Measurements from ENCODE around the gene CAV2.

CAV2 gene

DNA sequence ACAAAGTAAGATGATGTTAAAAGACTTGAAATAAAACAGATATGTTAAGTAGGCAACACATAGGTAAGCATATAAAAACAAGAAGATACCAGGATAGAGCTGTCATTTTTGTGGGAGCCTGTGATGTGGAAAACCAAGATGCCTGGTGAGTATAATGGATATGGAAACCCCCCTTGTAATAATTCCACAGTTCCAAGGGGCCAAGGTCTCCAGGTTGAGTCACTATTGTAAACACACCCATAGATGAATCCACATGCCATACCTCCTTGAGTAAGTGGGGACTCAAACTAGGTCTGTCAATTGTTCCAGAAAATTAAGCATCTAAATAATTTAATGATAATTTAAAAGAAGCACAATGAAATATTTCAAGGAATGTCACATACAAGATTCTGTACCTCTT is 41.2 kb downstream of the CAV2 start:
- Histone ChIP-seq H3K27ac (ENCODE audit: low read length) (no peak overlapping the region), H3K4me1 (ENCODE audit: control insufficient read depth, low read depth, low read length) (no peaks in the 10 kb centered on the region), H3K9me3 (ENCODE audit: control insufficient read depth, low read depth, low read length) (no peaks in the 10 kb centered on the region), H3K4me3 (ENCODE audit: low read length) (no peak overlapping the region), H3K36me3 (ENCODE audit: control insufficient read depth, low read depth, low read length) (no peaks in the 10 kb centered on the region), H3K9ac (ENCODE audit: low read length) (no peak overlapping the region), H3K27me3 (ENCODE audit: control insufficient read depth, insufficient read depth, low read length) (no peaks in the 10 kb centered on the region)

DNA sequence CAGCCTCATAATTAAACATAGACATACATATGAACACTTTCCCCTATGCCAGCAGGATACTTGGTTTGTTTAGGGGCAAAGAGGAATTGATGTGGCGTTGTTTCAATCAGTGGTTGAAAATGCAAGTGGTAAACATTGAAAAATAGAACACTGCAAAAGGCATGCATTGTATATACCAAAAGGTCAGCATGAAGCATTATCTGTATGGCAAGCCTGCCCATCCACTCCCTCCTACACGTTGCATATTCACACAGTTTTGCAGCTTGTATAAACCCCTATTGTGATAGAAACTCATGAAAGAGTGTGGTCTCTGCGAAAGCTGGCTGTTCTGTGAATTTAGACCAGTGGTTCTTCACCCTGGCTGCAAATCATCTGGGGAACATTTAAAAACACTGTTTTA is 42.4 kb downstream of the CAV2 start:
- H3K27me3 ChIP-seq (ENCODE audit: control insufficient read depth, insufficient read depth, low read length): no peaks in the 10 kb centered on the region
- no peaks in the 10 kb centered on the region for H3K9me3 ChIP-seq (ENCODE audit: control insufficient read depth, low read depth, low read length)
- H3K4me3 ChIP-seq (ENCODE audit: low read length): no peak overlapping the region
- H3K27ac ChIP-seq (ENCODE audit: low read length): no peak overlapping the region
- H3K9ac ChIP-seq (ENCODE audit: low read length): no peak overlapping the region
- no peaks in the 10 kb centered on the region for H3K4me1 ChIP-seq (ENCODE audit: control insufficient read depth, low read depth, low read length)
- no peaks in the 10 kb centered on the region for H3K36me3 ChIP-seq (ENCODE audit: control insufficient read depth, low read depth, low read length)

DNA sequence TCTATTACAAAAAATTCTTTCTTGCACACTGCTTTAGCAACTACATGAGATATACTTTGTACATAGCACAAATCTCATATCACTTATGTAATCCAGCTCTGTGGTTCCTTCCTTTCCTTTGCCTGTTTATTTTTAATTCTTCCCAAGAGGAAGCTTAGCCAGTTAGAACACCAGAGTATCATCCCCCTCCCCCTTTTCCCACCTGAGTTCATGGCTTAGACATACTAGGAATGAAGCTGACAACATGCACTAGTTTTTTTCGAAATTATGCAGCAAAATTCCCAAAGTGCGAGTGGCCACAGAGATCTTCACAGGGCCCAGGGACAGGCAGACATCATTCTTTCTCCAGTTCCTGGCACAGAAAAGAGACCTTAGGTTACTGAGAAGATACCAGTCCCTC is 43.1 kb downstream of the CAV2 start:
- Histone ChIP-seq H3K36me3 (ENCODE audit: control insufficient read depth, low read depth, low read length) (no peaks in the 10 kb centered on the region), H3K9ac (ENCODE audit: low read length) (no peak overlapping the region), H3K27ac (ENCODE audit: low read length) (no peak overlapping the region), H3K9me3 (ENCODE audit: control insufficient read depth, low read depth, low read length) (no peaks in the 10 kb centered on the region), H3K4me1 (ENCODE audit: control insufficient read depth, low read depth, low read length) (no peaks in the 10 kb centered on the region), H3K27me3 (ENCODE audit: control insufficient read depth, insufficient read depth, low read length) (no peaks in the 10 kb centered on the region), H3K4me3 (ENCODE audit: low read length) (no peak overlapping the region)

DNA sequence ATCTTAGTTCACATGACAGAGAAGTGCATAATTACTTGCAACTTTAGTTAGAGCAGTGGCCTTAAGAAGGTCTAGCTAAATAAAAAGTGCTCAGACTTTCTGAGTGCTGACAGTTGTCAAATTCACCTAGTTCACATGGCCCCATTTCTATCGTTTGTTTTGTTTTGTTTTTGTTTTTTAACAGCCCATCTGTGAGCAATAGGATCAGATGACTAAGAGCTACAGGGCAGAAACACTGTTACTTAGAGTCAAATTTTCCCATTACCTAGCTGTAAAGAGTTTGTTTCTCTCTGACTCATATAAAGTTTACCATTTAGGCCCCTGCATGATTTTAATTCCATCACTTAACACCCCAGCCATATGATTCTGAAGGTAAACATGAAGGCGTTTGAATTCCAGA is 44.1 kb downstream of the CAV2 start:
- Histone ChIP-seq H3K4me1 (ENCODE audit: control insufficient read depth, low read depth, low read length) (no peaks in the 10 kb centered on the region), H3K4me3 (ENCODE audit: low read length) (no peak overlapping the region), H3K36me3 (ENCODE audit: control insufficient read depth, low read depth, low read length) (no peaks in the 10 kb centered on the region), H3K27me3 (ENCODE audit: control insufficient read depth, insufficient read depth, low read length) (no peaks in the 10 kb centered on the region), H3K9ac (ENCODE audit: low read length) (no peak overlapping the region), H3K27ac (ENCODE audit: low read length) (no peak overlapping the region), H3K9me3 (ENCODE audit: control insufficient read depth, low read depth, low read length) (no peaks in the 10 kb centered on the region)

DNA sequence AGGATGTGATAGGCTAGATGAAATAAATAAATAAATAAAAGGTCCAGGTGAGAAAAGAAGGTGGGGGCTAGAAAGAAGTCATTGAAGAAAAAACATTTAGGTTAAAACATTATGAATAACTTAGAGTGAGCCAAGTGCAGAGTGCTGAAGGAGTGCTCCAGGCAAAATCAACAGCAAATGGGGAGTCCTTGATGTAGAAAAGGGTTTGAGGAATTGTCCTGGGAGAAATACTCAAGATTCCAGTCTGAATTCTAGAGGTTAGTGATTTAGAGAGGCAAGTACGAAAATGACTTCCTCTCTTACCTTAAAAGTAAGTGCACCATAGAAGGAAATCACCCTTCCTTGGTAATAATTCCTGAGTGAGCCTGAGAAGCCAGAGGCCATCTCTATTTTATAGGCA is 44.9 kb downstream of the CAV2 start:
- H3K36me3 ChIP-seq (ENCODE audit: control insufficient read depth, low read depth, low read length): no peaks in the 10 kb centered on the region
- H3K27ac ChIP-seq (ENCODE audit: low read length): no peak overlapping the region

DNA sequence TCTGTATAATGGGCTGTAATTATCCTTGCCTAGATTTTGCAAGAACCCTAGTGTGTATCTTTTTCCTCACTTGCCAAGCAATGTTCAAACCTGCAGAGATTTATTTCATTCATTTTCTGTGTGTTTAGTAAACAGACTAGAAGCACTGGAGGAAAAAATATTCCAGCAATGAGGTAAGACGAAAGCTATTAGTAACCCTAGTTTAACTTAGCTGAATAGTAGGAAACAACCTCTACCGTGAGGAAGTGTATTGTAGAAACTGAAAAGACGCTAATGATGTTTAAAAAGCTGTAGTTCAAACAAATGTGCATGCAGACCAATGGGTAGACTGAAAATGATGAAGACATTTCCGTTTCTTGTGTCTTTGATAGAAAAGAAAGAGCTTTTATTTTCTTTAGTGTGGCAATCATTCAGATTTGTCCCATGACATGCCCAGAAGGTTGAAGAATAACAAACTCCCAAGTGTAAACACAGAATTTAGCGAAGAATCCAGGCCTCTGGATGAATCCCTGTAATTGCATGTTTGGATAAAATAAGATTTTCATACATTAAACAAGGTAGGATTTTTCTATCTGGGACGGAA is 46.0 kb downstream of the CAV2 start:
- H3K9me3 ChIP-seq (ENCODE audit: control insufficient read depth, low read depth, low read length): no peaks in the 10 kb centered on the region
- no peaks in the 10 kb centered on the region for H3K36me3 ChIP-seq (ENCODE audit: control insufficient read depth, low read depth, low read length)
- no peaks in the 10 kb centered on the region for H3K27me3 ChIP-seq (ENCODE audit: control insufficient read depth, insufficient read depth, low read length)
- no peak overlapping the region for H3K27ac ChIP-seq (ENCODE audit: low read length)
- H3K4me3 ChIP-seq (ENCODE audit: low read length): no peak overlapping the region
- no peak overlapping the region for H3K9ac ChIP-seq (ENCODE audit: low read length)
- H3K4me1 ChIP-seq (ENCODE audit: control insufficient read depth, low read depth, low read length): no peaks in the 10 kb centered on the region

More for the DNA sequence above, 44.9 kb downstream of the CAV2 start:
- Histone ChIP-seq H3K4me1 (ENCODE audit: control insufficient read depth, low read depth, low read length) (no peaks in the 10 kb centered on the region), H3K9me3 (ENCODE audit: control insufficient read depth, low read depth, low read length) (no peaks in the 10 kb centered on the region), H3K9ac (ENCODE audit: low read length) (no peak overlapping the region), H3K27me3 (ENCODE audit: control insufficient read depth, insufficient read depth, low read length) (no peaks in the 10 kb centered on the region), H3K4me3 (ENCODE audit: low read length) (no peak overlapping the region)

DNA sequence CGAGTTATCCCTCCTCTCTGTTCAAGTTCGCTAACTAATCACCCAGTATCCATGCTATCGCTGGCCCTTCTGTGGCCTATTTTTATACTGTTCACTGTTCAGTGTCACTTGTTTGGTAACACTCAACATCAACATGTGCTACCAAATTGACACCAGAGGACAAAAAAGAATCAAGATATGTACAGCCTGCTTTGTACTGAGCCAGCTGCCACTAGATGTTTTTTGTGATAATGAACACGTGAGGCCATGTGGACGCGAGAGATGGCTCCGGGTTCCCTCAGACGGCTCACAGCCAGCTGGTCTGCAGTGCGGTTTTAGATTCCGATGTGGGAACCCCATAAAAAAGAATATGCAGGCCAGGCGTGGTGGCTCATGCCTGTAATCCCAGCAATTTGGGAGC is 46.5 kb downstream of the CAV2 start:
- Histone ChIP-seq H3K4me1 (ENCODE audit: control insufficient read depth, low read depth, low read length) (no peaks in the 10 kb centered on the region), H3K4me3 (ENCODE audit: low read length) (no peak overlapping the region), H3K9ac (ENCODE audit: low read length) (no peak overlapping the region), H3K9me3 (ENCODE audit: control insufficient read depth, low read depth, low read length) (no peaks in the 10 kb centered on the region), H3K27ac (ENCODE audit: low read length) (no peak overlapping the region), H3K36me3 (ENCODE audit: control insufficient read depth, low read depth, low read length) (no peaks in the 10 kb centered on the region), H3K27me3 (ENCODE audit: control insufficient read depth, insufficient read depth, low read length) (no peaks in the 10 kb centered on the region)

DNA sequence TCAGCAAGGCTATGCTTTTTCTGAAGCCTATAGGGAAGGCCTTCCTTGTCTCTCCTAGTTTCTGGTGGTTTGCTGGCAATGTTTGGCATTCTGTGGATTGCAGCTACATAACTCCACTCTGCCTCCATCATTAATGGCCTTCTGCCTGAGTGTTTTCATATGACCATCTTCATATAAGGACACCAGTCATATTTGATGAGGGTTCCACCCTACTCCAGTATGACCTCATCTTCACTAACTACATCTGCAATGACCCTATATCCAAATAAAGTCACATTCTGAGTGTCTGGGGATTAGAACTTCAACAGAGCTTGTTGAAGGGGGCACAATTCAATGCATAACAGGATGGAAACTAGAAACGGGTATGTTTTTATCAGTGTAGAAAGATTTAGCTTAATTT is 47.4 kb downstream of the CAV2 start:
- Histone ChIP-seq H3K27ac (ENCODE audit: low read length) (no peak overlapping the region), H3K9ac (ENCODE audit: low read length) (no peak overlapping the region)

DNA sequence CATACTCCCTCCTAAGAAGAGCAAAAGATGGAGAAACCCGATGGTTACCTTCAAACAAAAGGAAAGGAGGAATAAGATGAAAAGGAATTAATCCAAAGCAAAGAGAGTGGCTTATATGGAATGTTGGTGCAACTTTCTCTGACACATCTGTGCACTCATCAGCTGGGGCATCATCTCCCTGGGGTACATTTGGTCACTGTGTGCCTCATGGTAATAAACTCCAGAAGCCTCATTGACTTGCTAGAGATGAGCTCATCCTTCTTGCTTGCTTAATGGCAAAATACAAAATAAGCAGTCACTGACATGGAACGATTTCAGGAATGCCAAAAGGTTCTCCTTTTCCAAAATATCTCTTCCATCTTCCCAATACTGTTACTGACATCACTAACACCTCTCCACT is 47.8 kb downstream of the CAV2 start:
- H3K4me3 ChIP-seq (ENCODE audit: low read length): no peak overlapping the region
- H3K27me3 ChIP-seq (ENCODE audit: control insufficient read depth, insufficient read depth, low read length): no peaks in the 10 kb centered on the region
- H3K9ac ChIP-seq (ENCODE audit: low read length): no peak overlapping the region
- no peaks in the 10 kb centered on the region for H3K4me1 ChIP-seq (ENCODE audit: control insufficient read depth, low read depth, low read length)
- no peak overlapping the region for H3K27ac ChIP-seq (ENCODE audit: low read length)
- no peaks in the 10 kb centered on the region for H3K9me3 ChIP-seq (ENCODE audit: control insufficient read depth, low read depth, low read length)
- H3K36me3 ChIP-seq (ENCODE audit: control insufficient read depth, low read depth, low read length): no peaks in the 10 kb centered on the region

More for the DNA sequence above, 47.4 kb downstream of the CAV2 start:
- no peaks in the 10 kb centered on the region for H3K4me1 ChIP-seq (ENCODE audit: control insufficient read depth, low read depth, low read length)
- no peak overlapping the region for H3K4me3 ChIP-seq (ENCODE audit: low read length)
- H3K36me3 ChIP-seq (ENCODE audit: control insufficient read depth, low read depth, low read length): no peaks in the 10 kb centered on the region
- H3K9me3 ChIP-seq (ENCODE audit: control insufficient read depth, low read depth, low read length): no peaks in the 10 kb centered on the region
- no peaks in the 10 kb centered on the region for H3K27me3 ChIP-seq (ENCODE audit: control insufficient read depth, insufficient read depth, low read length)

DNA sequence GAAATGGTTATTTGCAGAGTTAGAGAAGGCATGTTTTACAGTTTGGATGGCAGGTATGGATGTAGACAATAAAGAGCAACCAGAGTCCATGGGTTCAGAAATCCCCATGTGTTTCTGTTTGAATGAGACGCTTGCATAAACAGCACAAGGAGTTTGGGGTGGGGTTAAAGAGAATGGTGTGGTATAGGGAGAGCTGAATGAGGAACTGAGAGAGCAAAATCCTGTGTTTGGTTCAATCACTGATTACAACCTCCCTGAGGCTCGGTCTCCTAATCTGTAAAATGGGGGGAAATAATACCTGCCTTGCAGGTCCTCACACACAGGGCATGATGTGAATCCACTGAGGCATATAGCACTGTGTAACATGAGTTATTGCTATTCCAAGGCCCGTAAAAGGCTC is 49.0 kb downstream of the CAV2 start:
- no peak overlapping the region for H3K27ac ChIP-seq (ENCODE audit: low read length)
- no peaks in the 10 kb centered on the region for H3K4me1 ChIP-seq (ENCODE audit: control insufficient read depth, low read depth, low read length)

DNA sequence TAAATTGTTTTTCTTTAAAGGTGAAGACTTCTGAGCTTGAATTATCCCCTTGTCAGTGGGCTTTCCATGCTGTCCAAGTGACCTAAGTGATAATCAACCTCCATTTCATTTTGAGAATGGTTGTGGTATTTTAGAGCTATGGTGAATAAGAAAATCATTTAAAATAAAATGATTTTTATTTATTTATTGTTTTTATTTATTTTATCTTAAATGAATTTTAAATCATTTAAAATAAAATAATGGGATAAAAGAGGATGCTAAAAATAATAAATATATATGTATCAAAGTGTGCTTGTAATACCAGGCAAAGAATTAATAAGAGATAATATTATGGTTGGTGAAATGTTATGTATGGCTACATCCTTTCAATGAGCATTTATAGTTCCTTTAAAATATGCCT is 49.8 kb downstream of the CAV2 start:
- Histone ChIP-seq H3K27ac (ENCODE audit: low read length) (no peak overlapping the region), H3K36me3 (ENCODE audit: control insufficient read depth, low read depth, low read length) (no peaks in the 10 kb centered on the region), H3K9ac (ENCODE audit: low read length) (no peak overlapping the region), H3K27me3 (ENCODE audit: control insufficient read depth, insufficient read depth, low read length) (no peaks in the 10 kb centered on the region), H3K4me1 (ENCODE audit: control insufficient read depth, low read depth, low read length) (no peaks in the 10 kb centered on the region), H3K9me3 (ENCODE audit: control insufficient read depth, low read depth, low read length) (no peaks in the 10 kb centered on the region), H3K4me3 (ENCODE audit: low read length) (no peak overlapping the region)

More for the DNA sequence above, 49.0 kb downstream of the CAV2 start:
- Histone ChIP-seq H3K9me3 (ENCODE audit: control insufficient read depth, low read depth, low read length) (no peaks in the 10 kb centered on the region), H3K9ac (ENCODE audit: low read length) (no peak overlapping the region), H3K36me3 (ENCODE audit: control insufficient read depth, low read depth, low read length) (no peaks in the 10 kb centered on the region), H3K4me3 (ENCODE audit: low read length) (no peak overlapping the region), H3K27me3 (ENCODE audit: control insufficient read depth, insufficient read depth, low read length) (no peaks in the 10 kb centered on the region)

DNA sequence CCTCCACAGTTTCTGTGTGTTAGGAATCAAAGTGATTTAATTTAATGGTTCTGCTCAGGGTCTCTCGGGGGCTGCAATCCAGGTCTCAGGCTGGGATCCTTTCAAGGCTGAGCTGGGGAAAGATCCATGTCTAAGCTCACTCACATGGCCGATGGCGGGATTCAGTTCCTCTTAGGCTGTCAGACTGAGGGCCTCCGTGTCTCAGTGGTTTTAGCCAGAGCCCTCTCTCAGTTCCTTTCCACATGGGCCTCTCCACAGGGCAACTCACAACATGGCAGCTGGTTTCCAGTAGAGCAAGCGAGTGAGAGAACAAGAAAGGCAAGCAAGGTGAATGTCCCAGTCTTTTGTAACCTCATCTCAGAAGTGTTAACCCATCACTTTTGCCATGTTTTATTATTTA is 52.2 kb downstream of the CAV2 start:
- no peaks in the 10 kb centered on the region for H3K27me3 ChIP-seq (ENCODE audit: control insufficient read depth, insufficient read depth, low read length)
- H3K9ac ChIP-seq (ENCODE audit: low read length): no peak overlapping the region
- no peak overlapping the region for H3K27ac ChIP-seq (ENCODE audit: low read length)
- H3K9me3 ChIP-seq (ENCODE audit: control insufficient read depth, low read depth, low read length): no peaks in the 10 kb centered on the region
- no peaks in the 10 kb centered on the region for H3K36me3 ChIP-seq (ENCODE audit: control insufficient read depth, low read depth, low read length)
- H3K4me3 ChIP-seq (ENCODE audit: low read length): no peak overlapping the region
- H3K4me1 ChIP-seq (ENCODE audit: control insufficient read depth, low read depth, low read length): no peaks in the 10 kb centered on the region

All from iPS-18a (cell line).